PC-9 (cell line): Measurements from ENCODE around the gene CCDC138.

Experiments used
- EZH2 ChIP-seq: fragments of 200-600 bp; sonication (generic); IDR thresholded peaks from 2 replicates; pipeline ENCODE4 v1.8.0; 2017; ENCODE audit warnings: antibody characterized with exemption, low read depth
- TF ChIP-seq, protein P1 (sequence below): fragments of 200-600 bp; sonication (generic); conservative IDR thresholded peaks from 2 replicates; pipeline ENCODE4 v1.6.1; 2017; ENCODE audit warnings: mixed run types, antibody characterized with exemption, mild to moderate bottlenecking, moderate library complexity

DNA sequence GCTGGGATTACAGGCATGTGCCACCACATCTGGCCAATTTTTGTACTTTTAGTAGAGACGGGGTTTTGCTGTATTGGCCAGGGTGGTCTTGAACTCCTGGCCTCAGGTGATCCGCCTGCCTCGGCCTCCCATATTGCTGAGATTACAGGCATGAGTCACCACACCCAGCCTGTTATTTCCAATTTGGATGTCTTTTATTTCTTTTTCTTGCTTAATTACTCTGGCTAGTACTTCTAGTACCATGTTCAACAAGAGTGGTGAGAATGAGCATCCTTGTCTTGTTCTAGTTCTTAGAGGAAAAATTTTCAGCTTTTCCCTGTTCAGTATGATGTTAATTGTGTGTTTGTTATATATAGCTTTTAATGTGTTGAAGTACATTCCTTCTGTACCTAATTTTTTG, 23.4 kb downstream of the CCDC138 start:
- TF ChIP-seq, protein P1, sequence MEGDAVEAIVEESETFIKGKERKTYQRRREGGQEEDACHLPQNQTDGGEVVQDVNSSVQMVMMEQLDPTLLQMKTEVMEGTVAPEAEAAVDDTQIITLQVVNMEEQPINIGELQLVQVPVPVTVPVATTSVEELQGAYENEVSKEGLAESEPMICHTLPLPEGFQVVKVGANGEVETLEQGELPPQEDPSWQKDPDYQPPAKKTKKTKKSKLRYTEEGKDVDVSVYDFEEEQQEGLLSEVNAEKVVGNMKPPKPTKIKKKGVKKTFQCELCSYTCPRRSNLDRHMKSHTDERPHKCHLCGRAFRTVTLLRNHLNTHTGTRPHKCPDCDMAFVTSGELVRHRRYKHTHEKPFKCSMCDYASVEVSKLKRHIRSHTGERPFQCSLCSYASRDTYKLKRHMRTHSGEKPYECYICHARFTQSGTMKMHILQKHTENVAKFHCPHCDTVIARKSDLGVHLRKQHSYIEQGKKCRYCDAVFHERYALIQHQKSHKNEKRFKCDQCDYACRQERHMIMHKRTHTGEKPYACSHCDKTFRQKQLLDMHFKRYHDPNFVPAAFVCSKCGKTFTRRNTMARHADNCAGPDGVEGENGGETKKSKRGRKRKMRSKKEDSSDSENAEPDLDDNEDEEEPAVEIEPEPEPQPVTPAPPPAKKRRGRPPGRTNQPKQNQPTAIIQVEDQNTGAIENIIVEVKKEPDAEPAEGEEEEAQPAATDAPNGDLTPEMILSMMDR = no peak
- TF ChIP-seq EZH2 = no peak
